Activated naive CD4-positive, alpha-beta T cell (primary cell): Measurements from ENCODE around the gene ATE1.
"Not testable (repeated sequence)": the region's sequence is repeated elsewhere in the genome, so short reads cannot be mapped to it uniquely, and the experiment has no call there.

Source experiments
- DNase-seq, 4 experiments: peaks; one replicate each; lab custom pipeline; 2025; lab: John Stamatoyannopoulos, UW

ATE1 gene

GRCh38 chr10:121736315-121737130 is 191.3 kb downstream of the ATE1 start:
- DNase-seq: no peak

DNA sequence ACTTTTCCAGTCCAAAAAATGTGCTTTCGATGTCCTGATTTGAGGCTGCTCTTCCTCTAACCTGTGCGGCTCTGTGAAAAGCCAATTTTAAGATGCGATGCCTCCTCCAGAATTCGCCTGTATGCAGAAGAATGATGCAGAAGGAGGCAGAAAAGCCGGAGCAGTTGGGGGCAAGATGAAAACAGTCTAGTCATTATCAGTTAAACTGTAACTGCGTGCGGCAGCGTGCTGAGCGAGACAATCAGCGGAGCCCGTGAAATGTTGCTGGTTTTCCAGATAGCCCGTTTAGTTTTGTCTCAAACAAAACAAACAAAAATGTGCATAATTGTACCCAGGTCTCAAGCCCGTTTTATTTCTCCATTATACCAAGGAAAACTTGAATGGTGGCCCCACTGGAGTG is 192.6 kb downstream of the ATE1 start:
- DNase-seq: no peak

GRCh38 chr10:121734589-121735045 is 193.2 kb downstream of the ATE1 start:
- no peak for DNase-seq

DNA sequence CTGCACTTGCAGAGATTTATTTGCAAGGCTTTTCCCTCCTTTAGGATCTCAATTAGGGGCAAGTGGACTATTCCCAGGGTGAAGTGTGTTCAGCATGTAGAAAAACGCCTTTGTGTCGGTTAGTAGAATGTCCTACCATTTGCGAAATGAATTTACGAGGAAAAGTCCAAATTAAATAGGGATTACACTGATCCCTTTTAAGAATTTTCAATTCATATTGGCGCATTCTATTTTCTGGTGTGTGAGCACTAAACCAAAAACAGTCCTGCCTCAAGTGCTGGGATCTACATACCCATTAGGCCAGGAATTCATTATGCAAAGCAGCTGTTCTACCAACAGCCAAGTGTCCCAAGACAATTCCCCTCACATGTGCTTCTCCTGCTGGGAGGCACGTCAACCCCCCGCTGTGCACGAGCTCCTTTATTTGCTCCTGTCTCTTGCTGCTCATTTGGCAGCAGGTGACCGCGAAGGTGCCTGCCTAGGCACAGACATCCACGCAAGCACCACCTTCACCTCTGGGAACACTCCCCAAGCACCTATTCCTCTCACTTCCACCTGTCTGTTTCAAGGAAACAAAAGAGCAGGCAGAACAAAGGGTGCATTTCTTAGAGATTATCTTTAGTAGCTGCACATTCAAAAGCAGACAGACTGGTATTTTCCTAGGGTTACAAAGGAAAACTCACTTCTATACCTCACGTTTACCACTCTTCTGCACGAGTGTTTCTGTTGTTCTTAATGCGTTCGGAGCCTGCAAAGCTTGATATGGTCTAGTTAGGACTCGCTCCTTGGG is 195.0 kb downstream of the ATE1 start:
- DNase-seq: no peak

- no peak for DNase-seq
These were observed 195.7 kb downstream of the ATE1 start for GRCh38 chr10:121732172-121732571.

DNA sequence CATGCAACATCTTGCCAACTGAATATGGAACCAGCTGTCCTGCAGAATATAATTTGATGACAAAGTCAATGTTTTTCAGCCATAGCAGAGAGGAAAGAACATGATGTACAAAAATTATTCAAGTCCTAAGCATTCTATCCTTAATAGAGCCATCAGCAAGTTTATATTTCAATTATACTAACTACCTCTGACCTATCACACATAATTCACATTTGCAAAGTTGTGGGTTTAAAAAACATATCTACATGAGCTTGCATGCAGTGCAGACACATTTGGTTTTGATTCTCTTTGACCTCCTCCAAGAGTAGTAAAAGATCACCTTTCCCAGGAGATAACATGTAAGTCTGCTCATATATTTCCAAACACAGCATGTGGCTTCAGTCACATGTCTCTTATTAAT is 203.5 kb downstream of the ATE1 start:
- no peak for DNase-seq

GRCh38 chr10:121722665-121723064 is 205.2 kb downstream of the ATE1 start:
- no peak for DNase-seq

DNA sequence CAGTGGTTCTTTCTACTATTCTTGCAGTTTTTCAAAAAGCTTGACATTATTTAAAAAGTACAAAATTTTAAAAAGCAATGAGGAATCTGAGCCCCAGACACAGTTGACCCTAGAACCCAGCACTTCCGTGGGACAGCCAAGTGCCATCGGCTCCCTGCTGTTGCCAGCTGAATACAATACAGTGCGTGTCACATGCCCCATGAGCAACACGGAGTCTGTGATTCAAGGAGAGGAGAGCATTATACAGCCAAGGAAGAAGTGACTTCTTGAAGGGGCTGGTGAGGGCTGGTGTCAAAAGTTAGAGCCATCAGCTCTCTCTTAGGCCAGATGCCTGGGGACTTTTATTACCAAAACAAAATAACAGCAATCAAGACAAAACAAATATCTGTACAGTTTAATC is 206.6 kb downstream of the ATE1 start:
- no peak for DNase-seq

- DNase-seq: no peak
These were observed 211.9 kb downstream of the ATE1 start for GRCh38 chr10:121715969-121716368.

- DNase-seq: no peak
These were observed 212.8 kb downstream of the ATE1 start for GRCh38 chr10:121715076-121715475.

- DNase-seq: no peak
These were observed 214.3 kb downstream of the ATE1 start for GRCh38 chr10:121713486-121713885.

DNA sequence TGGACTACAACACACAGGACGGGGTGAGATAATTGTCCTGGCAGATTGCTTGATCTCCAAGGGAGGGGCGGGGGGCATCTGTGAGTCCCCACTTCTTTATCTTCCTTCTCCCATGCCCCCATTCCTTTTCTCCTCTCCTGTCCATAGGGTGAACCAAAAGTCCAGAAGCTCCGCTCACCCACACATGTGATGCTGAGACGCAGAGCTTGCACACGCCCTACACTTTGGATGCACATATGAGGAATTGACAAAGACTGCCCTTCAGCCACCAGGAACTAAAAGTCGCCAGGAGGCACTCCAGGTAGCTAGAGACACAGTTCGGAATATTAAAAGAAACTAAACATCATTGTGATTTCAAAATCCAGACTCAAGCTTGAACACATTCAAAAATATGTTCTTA is 216.9 kb downstream of the ATE1 start:
- no peak for DNase-seq

GRCh38 chr10:121710207-121710606 is 217.6 kb downstream of the ATE1 start:
- no peak for DNase-seq

DNA sequence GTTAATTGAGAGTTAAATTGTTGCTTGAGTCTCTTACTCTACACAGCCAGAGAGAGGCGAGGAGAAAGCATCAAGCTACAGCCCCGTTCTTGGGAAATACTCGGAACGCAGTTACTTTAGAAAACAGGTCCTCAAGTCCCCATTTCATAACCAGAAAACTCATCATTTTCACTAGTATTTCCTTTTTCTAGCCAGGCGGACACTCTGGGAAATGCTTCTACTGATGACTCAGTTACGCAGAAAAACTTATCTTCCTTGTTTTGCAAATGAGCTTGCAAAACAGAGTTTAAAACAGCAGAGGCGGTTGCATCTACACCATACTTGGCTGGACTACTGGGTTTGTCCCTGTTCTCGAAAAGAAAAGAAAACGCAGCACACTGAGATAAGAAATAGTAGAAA is 218.2 kb downstream of the ATE1 start:
- no peak for DNase-seq

GRCh38 chr10:121708728-121709674 is 218.8 kb downstream of the ATE1 start:
- no peak for DNase-seq

- no peak for DNase-seq
These were observed 225.2 kb downstream of the ATE1 start for GRCh38 chr10:121702351-121703320.

- DNase-seq: no peak
These were observed 227.4 kb downstream of the ATE1 start for GRCh38 chr10:121700416-121700815.

- DNase-seq: not testable (repeated sequence)
These were observed 228.1 kb downstream of the ATE1 start for GRCh38 chr10:121699703-121700102.

- no peak for DNase-seq
These were observed 228.9 kb downstream of the ATE1 start for GRCh38 chr10:121698902-121699301.

DNA sequence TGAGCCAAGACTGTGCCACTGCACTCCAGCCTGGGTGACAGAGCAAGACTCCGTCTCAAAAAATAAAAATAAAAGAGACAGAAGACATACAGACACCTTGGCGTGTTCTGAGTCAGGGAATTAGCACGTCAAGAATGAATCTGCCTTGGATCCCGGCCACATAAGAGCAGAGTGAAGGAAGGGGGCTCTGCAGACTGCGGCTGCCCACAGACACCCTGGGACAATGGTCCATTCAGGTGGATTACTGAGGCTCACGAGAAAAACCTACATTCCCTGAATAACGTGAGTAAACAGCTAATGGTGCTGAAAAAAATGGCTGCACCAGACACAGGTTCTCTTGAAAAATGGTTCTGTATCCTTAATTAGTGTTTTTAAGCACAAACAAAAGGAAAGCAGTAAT is 229.5 kb downstream of the ATE1 start:
- DNase-seq: no peak

GRCh38 chr10:121696854-121697253 is 231.0 kb downstream of the ATE1 start:
- DNase-seq: no peak
